Measurements from ENCODE around the gene CCDC33. TPM values are rescaled to one million over a fixed set of nuclear protein-coding genes. Genes with fewer than 3 reads are reported as not detected.

The CCDC33 gene
- total RNA-seq, 1 experiment from 2014 or later, result 10.6 TPM

DNA sequence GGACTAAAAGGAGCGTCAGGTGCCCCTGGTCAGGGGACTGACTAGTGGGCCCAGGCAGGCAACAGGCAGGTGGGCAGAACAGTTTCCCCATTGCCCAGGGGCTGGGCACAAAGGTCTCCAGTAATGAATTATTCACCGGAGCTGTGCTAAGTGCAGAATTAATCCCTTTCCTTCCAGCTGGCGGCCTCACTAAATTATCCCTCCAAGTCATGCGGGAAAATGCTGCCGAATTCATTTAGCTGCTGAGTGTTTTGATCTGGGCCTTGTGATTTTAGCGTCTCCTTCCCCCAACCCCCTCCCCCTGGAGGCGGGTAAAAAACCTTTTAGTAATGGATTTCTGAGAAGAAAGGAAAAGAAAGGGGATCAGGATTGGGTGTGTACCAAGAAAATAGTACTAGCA lies 47.2 kb downstream of the CCDC33 start (continued):
- TF ChIP-seq NFATC4 (CRISPR knock-in tag; IDR thresholded peaks at IDR 0.05) (no peak), TEAD1 (CRISPR knock-in tag; IDR thresholded peaks at IDR 0.05) (no peak), JUN (CRISPR knock-in tag; IDR thresholded peaks at IDR 0.05) (no peak)
- TF ChIP-seq, protein P1, sequence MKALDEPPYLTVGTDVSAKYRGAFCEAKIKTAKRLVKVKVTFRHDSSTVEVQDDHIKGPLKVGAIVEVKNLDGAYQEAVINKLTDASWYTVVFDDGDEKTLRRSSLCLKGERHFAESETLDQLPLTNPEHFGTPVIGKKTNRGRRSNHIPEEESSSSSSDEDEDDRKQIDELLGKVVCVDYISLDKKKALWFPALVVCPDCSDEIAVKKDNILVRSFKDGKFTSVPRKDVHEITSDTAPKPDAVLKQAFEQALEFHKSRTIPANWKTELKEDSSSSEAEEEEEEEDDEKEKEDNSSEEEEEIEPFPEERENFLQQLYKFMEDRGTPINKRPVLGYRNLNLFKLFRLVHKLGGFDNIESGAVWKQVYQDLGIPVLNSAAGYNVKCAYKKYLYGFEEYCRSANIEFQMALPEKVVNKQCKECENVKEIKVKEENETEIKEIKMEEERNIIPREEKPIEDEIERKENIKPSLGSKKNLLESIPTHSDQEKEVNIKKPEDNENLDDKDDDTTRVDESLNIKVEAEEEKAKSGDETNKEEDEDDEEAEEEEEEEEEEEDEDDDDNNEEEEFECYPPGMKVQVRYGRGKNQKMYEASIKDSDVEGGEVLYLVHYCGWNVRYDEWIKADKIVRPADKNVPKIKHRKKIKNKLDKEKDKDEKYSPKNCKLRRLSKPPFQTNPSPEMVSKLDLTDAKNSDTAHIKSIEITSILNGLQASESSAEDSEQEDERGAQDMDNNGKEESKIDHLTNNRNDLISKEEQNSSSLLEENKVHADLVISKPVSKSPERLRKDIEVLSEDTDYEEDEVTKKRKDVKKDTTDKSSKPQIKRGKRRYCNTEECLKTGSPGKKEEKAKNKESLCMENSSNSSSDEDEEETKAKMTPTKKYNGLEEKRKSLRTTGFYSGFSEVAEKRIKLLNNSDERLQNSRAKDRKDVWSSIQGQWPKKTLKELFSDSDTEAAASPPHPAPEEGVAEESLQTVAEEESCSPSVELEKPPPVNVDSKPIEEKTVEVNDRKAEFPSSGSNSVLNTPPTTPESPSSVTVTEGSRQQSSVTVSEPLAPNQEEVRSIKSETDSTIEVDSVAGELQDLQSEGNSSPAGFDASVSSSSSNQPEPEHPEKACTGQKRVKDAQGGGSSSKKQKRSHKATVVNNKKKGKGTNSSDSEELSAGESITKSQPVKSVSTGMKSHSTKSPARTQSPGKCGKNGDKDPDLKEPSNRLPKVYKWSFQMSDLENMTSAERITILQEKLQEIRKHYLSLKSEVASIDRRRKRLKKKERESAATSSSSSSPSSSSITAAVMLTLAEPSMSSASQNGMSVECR (CRISPR knock-in tag; IDR thresholded peaks at IDR 0.05; ENCODE audit: borderline replicate concordance), result no peak
- TF ChIP-seq, protein P2, sequence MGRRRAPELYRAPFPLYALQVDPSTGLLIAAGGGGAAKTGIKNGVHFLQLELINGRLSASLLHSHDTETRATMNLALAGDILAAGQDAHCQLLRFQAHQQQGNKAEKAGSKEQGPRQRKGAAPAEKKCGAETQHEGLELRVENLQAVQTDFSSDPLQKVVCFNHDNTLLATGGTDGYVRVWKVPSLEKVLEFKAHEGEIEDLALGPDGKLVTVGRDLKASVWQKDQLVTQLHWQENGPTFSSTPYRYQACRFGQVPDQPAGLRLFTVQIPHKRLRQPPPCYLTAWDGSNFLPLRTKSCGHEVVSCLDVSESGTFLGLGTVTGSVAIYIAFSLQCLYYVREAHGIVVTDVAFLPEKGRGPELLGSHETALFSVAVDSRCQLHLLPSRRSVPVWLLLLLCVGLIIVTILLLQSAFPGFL (CRISPR knock-in tag; IDR thresholded peaks at IDR 0.05; ENCODE audit: borderline replicate concordance), result no peak
- TF ChIP-seq, protein P3, sequence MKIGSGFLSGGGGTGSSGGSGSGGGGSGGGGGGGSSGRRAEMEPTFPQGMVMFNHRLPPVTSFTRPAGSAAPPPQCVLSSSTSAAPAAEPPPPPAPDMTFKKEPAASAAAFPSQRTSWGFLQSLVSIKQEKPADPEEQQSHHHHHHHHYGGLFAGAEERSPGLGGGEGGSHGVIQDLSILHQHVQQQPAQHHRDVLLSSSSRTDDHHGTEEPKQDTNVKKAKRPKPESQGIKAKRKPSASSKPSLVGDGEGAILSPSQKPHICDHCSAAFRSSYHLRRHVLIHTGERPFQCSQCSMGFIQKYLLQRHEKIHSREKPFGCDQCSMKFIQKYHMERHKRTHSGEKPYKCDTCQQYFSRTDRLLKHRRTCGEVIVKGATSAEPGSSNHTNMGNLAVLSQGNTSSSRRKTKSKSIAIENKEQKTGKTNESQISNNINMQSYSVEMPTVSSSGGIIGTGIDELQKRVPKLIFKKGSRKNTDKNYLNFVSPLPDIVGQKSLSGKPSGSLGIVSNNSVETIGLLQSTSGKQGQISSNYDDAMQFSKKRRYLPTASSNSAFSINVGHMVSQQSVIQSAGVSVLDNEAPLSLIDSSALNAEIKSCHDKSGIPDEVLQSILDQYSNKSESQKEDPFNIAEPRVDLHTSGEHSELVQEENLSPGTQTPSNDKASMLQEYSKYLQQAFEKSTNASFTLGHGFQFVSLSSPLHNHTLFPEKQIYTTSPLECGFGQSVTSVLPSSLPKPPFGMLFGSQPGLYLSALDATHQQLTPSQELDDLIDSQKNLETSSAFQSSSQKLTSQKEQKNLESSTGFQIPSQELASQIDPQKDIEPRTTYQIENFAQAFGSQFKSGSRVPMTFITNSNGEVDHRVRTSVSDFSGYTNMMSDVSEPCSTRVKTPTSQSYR (CRISPR knock-in tag; IDR thresholded peaks at IDR 0.05), result no peak
- TF ChIP-seq, protein P4, sequence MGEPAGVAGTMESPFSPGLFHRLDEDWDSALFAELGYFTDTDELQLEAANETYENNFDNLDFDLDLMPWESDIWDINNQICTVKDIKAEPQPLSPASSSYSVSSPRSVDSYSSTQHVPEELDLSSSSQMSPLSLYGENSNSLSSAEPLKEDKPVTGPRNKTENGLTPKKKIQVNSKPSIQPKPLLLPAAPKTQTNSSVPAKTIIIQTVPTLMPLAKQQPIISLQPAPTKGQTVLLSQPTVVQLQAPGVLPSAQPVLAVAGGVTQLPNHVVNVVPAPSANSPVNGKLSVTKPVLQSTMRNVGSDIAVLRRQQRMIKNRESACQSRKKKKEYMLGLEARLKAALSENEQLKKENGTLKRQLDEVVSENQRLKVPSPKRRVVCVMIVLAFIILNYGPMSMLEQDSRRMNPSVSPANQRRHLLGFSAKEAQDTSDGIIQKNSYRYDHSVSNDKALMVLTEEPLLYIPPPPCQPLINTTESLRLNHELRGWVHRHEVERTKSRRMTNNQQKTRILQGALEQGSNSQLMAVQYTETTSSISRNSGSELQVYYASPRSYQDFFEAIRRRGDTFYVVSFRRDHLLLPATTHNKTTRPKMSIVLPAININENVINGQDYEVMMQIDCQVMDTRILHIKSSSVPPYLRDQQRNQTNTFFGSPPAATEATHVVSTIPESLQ (CRISPR knock-in tag; IDR thresholded peaks at IDR 0.05), result no peak
- TF ChIP-seq, protein P5, sequence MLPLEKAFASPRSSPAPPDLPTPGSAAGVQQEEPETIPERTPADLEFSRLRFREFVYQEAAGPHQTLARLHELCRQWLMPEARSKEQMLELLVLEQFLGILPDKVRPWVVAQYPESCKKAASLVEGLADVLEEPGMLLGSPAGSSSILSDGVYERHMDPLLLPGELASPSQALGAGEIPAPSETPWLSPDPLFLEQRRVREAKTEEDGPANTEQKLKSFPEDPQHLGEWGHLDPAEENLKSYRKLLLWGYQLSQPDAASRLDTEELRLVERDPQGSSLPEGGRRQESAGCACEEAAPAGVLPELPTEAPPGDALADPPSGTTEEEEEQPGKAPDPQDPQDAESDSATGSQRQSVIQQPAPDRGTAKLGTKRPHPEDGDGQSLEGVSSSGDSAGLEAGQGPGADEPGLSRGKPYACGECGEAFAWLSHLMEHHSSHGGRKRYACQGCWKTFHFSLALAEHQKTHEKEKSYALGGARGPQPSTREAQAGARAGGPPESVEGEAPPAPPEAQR (CRISPR knock-in tag; IDR thresholded peaks at IDR 0.05), result no peak

DNA sequence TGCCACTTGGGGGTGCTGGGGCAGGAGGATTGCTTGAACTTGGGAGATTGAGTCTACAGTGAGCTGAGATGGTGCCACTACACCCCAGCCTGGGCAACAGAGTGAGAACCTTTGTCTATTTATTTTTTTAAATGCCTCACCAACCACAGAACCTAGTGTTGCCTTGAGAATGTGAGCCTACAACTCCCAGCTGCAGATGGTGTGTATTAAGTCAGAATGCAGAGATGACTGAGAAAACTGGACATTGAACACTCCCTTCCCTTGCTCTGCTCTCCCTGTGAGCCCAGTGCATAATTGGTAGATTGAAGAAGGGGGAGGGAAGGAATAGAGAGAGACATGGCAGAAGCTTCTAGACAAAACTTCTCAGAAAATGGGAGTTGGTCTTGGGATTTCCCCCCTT lies 53.5 kb downstream of the CCDC33 start:
- Mint-ChIP-seq H3K4me1 (peaks cover 23% of the 10 kb centered on the region), H3K27ac (no peak overlapping the region), H3K36me3 (no peaks in the 10 kb centered on the region), H3K9me3 (no peaks in the 10 kb centered on the region), H3K4me3 (no peak overlapping the region), H3K27me3 (ENCODE audit: low read depth) (peaks cover 56% of the 10 kb centered on the region)
- ATAC-seq (no peak), DNase-seq (ENCODE audit: low spot score) (no peak)
- CTCF ChIA-PET, result no interaction called here
- POLR2A ChIA-PET, result no interaction called here
- TF ChIP-seq SOX15 (CRISPR knock-in tag; IDR thresholded peaks at IDR 0.05) (no peak), MYBL2 (CRISPR knock-in tag; IDR thresholded peaks at IDR 0.05) (no peak), ZNF219 (CRISPR knock-in tag; IDR thresholded peaks at IDR 0.05; ENCODE audit: borderline replicate concordance) (no peak), GABPB1 (CRISPR knock-in tag; IDR thresholded peaks at IDR 0.05) (no peak), CREM (CRISPR knock-in tag; IDR thresholded peaks at IDR 0.05) (no peak), ZNF317 (CRISPR knock-in tag; IDR thresholded peaks at IDR 0.05; ENCODE audit: borderline replicate concordance, low read depth) (no peak), TP53 (CRISPR knock-in tag; IDR thresholded peaks at IDR 0.05) (no peak), TCF7 (CRISPR knock-in tag; IDR thresholded peaks at IDR 0.05; ENCODE audit: low read depth) (no peak), SP1 (CRISPR knock-in tag; conservative IDR thresholded peaks at IDR 0.05) (no peak), JAZF1 (CRISPR knock-in tag; IDR thresholded peaks at IDR 0.05) (no peak)
- TF ChIP-seq, protein P6, sequence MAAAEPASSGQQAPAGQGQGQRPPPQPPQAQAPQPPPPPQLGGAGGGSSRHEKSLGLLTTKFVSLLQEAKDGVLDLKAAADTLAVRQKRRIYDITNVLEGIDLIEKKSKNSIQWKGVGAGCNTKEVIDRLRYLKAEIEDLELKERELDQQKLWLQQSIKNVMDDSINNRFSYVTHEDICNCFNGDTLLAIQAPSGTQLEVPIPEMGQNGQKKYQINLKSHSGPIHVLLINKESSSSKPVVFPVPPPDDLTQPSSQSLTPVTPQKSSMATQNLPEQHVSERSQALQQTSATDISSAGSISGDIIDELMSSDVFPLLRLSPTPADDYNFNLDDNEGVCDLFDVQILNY (CRISPR knock-in tag; IDR thresholded peaks at IDR 0.05), result no peak
- TF ChIP-seq, protein P7, sequence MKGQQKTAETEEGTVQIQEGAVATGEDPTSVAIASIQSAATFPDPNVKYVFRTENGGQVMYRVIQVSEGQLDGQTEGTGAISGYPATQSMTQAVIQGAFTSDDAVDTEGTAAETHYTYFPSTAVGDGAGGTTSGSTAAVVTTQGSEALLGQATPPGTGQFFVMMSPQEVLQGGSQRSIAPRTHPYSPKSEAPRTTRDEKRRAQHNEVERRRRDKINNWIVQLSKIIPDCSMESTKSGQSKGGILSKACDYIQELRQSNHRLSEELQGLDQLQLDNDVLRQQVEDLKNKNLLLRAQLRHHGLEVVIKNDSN (CRISPR knock-in tag; IDR thresholded peaks at IDR 0.05), result no peak
- TF ChIP-seq, protein P4 (CRISPR knock-in tag; IDR thresholded peaks at IDR 0.05), result no peak
- TF ChIP-seq, protein P8, sequence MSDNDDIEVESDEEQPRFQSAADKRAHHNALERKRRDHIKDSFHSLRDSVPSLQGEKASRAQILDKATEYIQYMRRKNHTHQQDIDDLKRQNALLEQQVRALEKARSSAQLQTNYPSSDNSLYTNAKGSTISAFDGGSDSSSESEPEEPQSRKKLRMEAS (CRISPR knock-in tag; IDR thresholded peaks at IDR 0.05), result no peak

Measured in WTC11 (cell line).